Measurements from ENCODE around the gene IGFL3. TPM values are rescaled to one million over a fixed set of nuclear protein-coding genes. Genes with fewer than 3 reads are reported as not detected.
A peak's percentile ranks its signal among the peaks of the same experiment; 100 is the strongest.
"Not testable (repeated sequence)": the region's sequence is repeated elsewhere in the genome, so short reads cannot be mapped to it uniquely, and the experiment has no call there.

The IGFL3 gene
- polyA plus RNA-seq (2013, experiment 1 of 2) = 0.39 TPM
- polyA plus RNA-seq (2013, experiment 2 of 2) = 0.74 TPM

GRCh38 chr19:46124638-46125115, at the start of gene IGFL3:
Gene IGFL3 (minus strand): TSS chr19:46124688. CDS start chr19:46124649, 39 bp downstream.
- H3K4me3 ChIP-seq (ENCODE audit: low read length) = no peak within 1 kb of the TSS
- H3K27ac ChIP-seq (ENCODE audit: low read depth, low read length) = no peak within 1 kb of the TSS
- H2BK120ac ChIP-seq (ENCODE audit: low read depth, low read length) = no peak within 1 kb of the TSS
- WGBS (ENCODE audit: extremely low coverage, insufficient coverage, low lambda C conversion rate) = no CpG with 5 or more reads among the region's 5 CpGs
- DNase-seq = peak; percentile 16
- H3K4me2 ChIP-seq (ENCODE audit: low read length) = no peak within 1 kb of the TSS
- H3K27me3 ChIP-seq (ENCODE audit: insufficient read depth, low read length, poor library complexity) = no peaks in the 10 kb centered on the region
- H3K4ac ChIP-seq (ENCODE audit: low read depth, low read length) = no peak within 1 kb of the TSS
- H3K36me3 ChIP-seq (ENCODE audit: control insufficient read depth, insufficient read depth, low read length) = no peaks in the 10 kb centered on the region
- no peak within 1 kb of the TSS for H2BK15ac ChIP-seq (replicated peaks; ENCODE audit: low read depth)
- no peak within 1 kb of the TSS for H3K23ac ChIP-seq (ENCODE audit: low read length)
- no peak within 1 kb of the TSS for H4K5ac ChIP-seq (ENCODE audit: low read length)
- no peaks in the 10 kb centered on the region for H3K79me2 ChIP-seq (ENCODE audit: control insufficient read depth, insufficient read depth, low read length)
- H2BK5ac ChIP-seq (ENCODE audit: low read length) = no peak within 1 kb of the TSS
- H3K18ac ChIP-seq (ENCODE audit: low read length) = no peak within 1 kb of the TSS
- no peaks in the 10 kb centered on the region for H3K4me1 ChIP-seq (ENCODE audit: control insufficient read depth, low read depth, low read length)
- H3K9ac ChIP-seq (ENCODE audit: low read length) = no peak within 1 kb of the TSS
- H4K8ac ChIP-seq (ENCODE audit: low read depth, low read length) = no peak within 1 kb of the TSS
- no peak within 1 kb of the TSS for H3K56ac ChIP-seq (ENCODE audit: low read length)
- no peaks in the 10 kb centered on the region for H3K79me1 ChIP-seq (ENCODE audit: low read length)
- no peak within 1 kb of the TSS for H2AK5ac ChIP-seq (ENCODE audit: low read length)

GRCh38 chr19:46173886-46174480, 49.5 kb upstream of the IGFL3 start:
- no peak overlapping the region for H3K4me3 ChIP-seq (ENCODE audit: low read length)
- no peak overlapping the region for H2BK5ac ChIP-seq (ENCODE audit: low read length)
- H3K79me2 ChIP-seq (ENCODE audit: control insufficient read depth, insufficient read depth, low read length) = no peaks in the 10 kb centered on the region
- H3K27me3 ChIP-seq (ENCODE audit: insufficient read depth, low read length, poor library complexity) = no peaks in the 10 kb centered on the region
- peak; percentile 10 for DNase-seq
- no peak overlapping the region for H3K4ac ChIP-seq (ENCODE audit: low read depth, low read length)
- no peak overlapping the region for H3K9ac ChIP-seq (ENCODE audit: low read length)
- no peak overlapping the region for H3K23ac ChIP-seq (ENCODE audit: low read length)
- H3K79me1 ChIP-seq (ENCODE audit: low read length) = no peaks in the 10 kb centered on the region
- no peaks in the 10 kb centered on the region for H3K4me1 ChIP-seq (ENCODE audit: control insufficient read depth, low read depth, low read length)
- H3K27ac ChIP-seq (ENCODE audit: low read depth, low read length) = no peak overlapping the region
- H3K4me2 ChIP-seq (ENCODE audit: low read length) = no peak overlapping the region
- H3K36me3 ChIP-seq (ENCODE audit: control insufficient read depth, insufficient read depth, low read length) = no peaks in the 10 kb centered on the region
- no peak overlapping the region for H4K8ac ChIP-seq (ENCODE audit: low read depth, low read length)
- H2BK120ac ChIP-seq (ENCODE audit: low read depth, low read length) = no peak overlapping the region
- no peak overlapping the region for H3K18ac ChIP-seq (ENCODE audit: low read length)
- no peak overlapping the region for H2AK5ac ChIP-seq (ENCODE audit: low read length)
- H2BK15ac ChIP-seq (replicated peaks; ENCODE audit: low read depth) = no peak overlapping the region
- H4K5ac ChIP-seq (ENCODE audit: low read length) = no peak overlapping the region
- WGBS (ENCODE audit: extremely low coverage, insufficient coverage, low lambda C conversion rate) = no CpG with 5 or more reads among the region's 8 CpGs
- H3K56ac ChIP-seq (ENCODE audit: low read length) = no peak overlapping the region

GRCh38 chr19:46162731-46163130, 38.2 kb upstream of the IGFL3 start:
- Histone ChIP-seq H3K4me2 (ENCODE audit: low read length) (no peak overlapping the region), H2BK120ac (ENCODE audit: low read depth, low read length) (no peak overlapping the region), H3K79me1 (ENCODE audit: low read length) (no peaks in the 10 kb centered on the region), H4K8ac (ENCODE audit: low read depth, low read length) (no peak overlapping the region), H3K9ac (ENCODE audit: low read length) (no peak overlapping the region), H3K18ac (ENCODE audit: low read length) (no peak overlapping the region), H3K36me3 (ENCODE audit: control insufficient read depth, insufficient read depth, low read length) (no peaks in the 10 kb centered on the region), H3K4me3 (ENCODE audit: low read length) (no peak overlapping the region), H3K79me2 (ENCODE audit: control insufficient read depth, insufficient read depth, low read length) (no peaks in the 10 kb centered on the region), H2AK5ac (ENCODE audit: low read length) (no peak overlapping the region), H3K27me3 (ENCODE audit: insufficient read depth, low read length, poor library complexity) (no peaks in the 10 kb centered on the region), H3K23ac (ENCODE audit: low read length) (no peak overlapping the region), H3K4me1 (ENCODE audit: control insufficient read depth, low read depth, low read length) (peaks cover 3% of the 10 kb centered on the region), H3K27ac (ENCODE audit: low read depth, low read length) (no peak overlapping the region), H3K56ac (ENCODE audit: low read length) (no peak overlapping the region), H2BK5ac (ENCODE audit: low read length) (no peak overlapping the region), H2BK15ac (replicated peaks; ENCODE audit: low read depth) (no peak overlapping the region), H3K4ac (ENCODE audit: low read depth, low read length) (no peak overlapping the region), H4K5ac (ENCODE audit: low read length) (no peak overlapping the region)
- WGBS (ENCODE audit: extremely low coverage, insufficient coverage, low lambda C conversion rate) = no CpG with 5 or more reads among the region's 3 CpGs
- no peak for DNase-seq

- WGBS (ENCODE audit: extremely low coverage, insufficient coverage, low lambda C conversion rate) = no CpG with 5 or more reads among the region's 2 CpGs
- H4K5ac ChIP-seq (ENCODE audit: low read length) = not testable (repeated sequence)
Observed at GRCh38 chr19:46161642-46162257, 37.3 kb upstream of the IGFL3 start.

GRCh38 chr19:46160233-46160775, 35.8 kb upstream of the IGFL3 start:
- no peak for DNase-seq
- Histone ChIP-seq H4K8ac (ENCODE audit: low read depth, low read length) (no peak overlapping the region), H3K79me2 (ENCODE audit: control insufficient read depth, insufficient read depth, low read length) (no peaks in the 10 kb centered on the region), H3K18ac (ENCODE audit: low read length) (no peak overlapping the region), H3K56ac (ENCODE audit: low read length) (no peak overlapping the region), H3K27me3 (ENCODE audit: insufficient read depth, low read length, poor library complexity) (no peaks in the 10 kb centered on the region), H3K27ac (ENCODE audit: low read depth, low read length) (no peak overlapping the region), H3K23ac (ENCODE audit: low read length) (no peak overlapping the region), H3K4me2 (ENCODE audit: low read length) (no peak overlapping the region), H3K4me3 (ENCODE audit: low read length) (no peak overlapping the region), H4K5ac (ENCODE audit: low read length) (no peak overlapping the region), H3K79me1 (ENCODE audit: low read length) (no peaks in the 10 kb centered on the region), H2BK5ac (ENCODE audit: low read length) (no peak overlapping the region), H2AK5ac (ENCODE audit: low read length) (no peak overlapping the region), H3K36me3 (ENCODE audit: control insufficient read depth, insufficient read depth, low read length) (no peaks in the 10 kb centered on the region), H3K9ac (ENCODE audit: low read length) (no peak overlapping the region), H3K4me1 (ENCODE audit: control insufficient read depth, low read depth, low read length) (no peaks in the 10 kb centered on the region), H3K4ac (ENCODE audit: low read depth, low read length) (no peak overlapping the region), H2BK15ac (replicated peaks; ENCODE audit: low read depth) (no peak overlapping the region), H2BK120ac (ENCODE audit: low read depth, low read length) (no peak overlapping the region)
- no CpG with 5 or more reads among the region's 7 CpGs for WGBS (ENCODE audit: extremely low coverage, insufficient coverage, low lambda C conversion rate)

More at GRCh38 chr19:46161642-46162257, 37.3 kb upstream of the IGFL3 start:
- not testable (repeated sequence) for H2BK5ac ChIP-seq (ENCODE audit: low read length); H3K36me3 ChIP-seq (ENCODE audit: control insufficient read depth, insufficient read depth, low read length); H3K23ac ChIP-seq (ENCODE audit: low read length); H3K4me1 ChIP-seq (ENCODE audit: control insufficient read depth, low read depth, low read length); H3K4me3 ChIP-seq (ENCODE audit: low read length); H2BK120ac ChIP-seq (ENCODE audit: low read depth, low read length); H3K4me2 ChIP-seq (ENCODE audit: low read length); H3K79me1 ChIP-seq (ENCODE audit: low read length); DNase-seq; H3K4ac ChIP-seq (ENCODE audit: low read depth, low read length); H3K27me3 ChIP-seq (ENCODE audit: insufficient read depth, low read length, poor library complexity); H2BK15ac ChIP-seq (replicated peaks; ENCODE audit: low read depth); H4K8ac ChIP-seq (ENCODE audit: low read depth, low read length); H3K56ac ChIP-seq (ENCODE audit: low read length); H3K79me2 ChIP-seq (ENCODE audit: control insufficient read depth, insufficient read depth, low read length); H2AK5ac ChIP-seq (ENCODE audit: low read length); H3K9ac ChIP-seq (ENCODE audit: low read length); H3K18ac ChIP-seq (ENCODE audit: low read length); H3K27ac ChIP-seq (ENCODE audit: low read depth, low read length)

All from mesendoderm (in vitro differentiated cells).